Parathyroid adenoma (tissue), 2 donors: Measurements from ENCODE around the gene SBNO2.
"Not testable (repeated sequence)": the region's sequence is repeated elsewhere in the genome, so short reads cannot be mapped to it uniquely, and the experiment has no call there.

ENCODE experiments used
- H2AFZ ChIP-seq: fragments of 300-600 bp; sonication (generic); one replicate; pipeline ENCODE4 v1.7.0; 2017; ENCODE audit warnings: antibody characterized with exemption, mild to moderate bottlenecking
- H3K27ac ChIP-seq: fragments of 300-600 bp; sonication (generic); one replicate; pipeline ENCODE4 v1.7.0; 2017
- H3K27me3 ChIP-seq: fragments of 300-600 bp; sonication (generic); one replicate; pipeline ENCODE4 v1.7.0; 2017; ENCODE audit warnings: low read length; ENCODE audit not compliant: control insufficient read depth, insufficient read depth
- H3K36me3 ChIP-seq: fragments of 300-600 bp; sonication (generic); one replicate; pipeline ENCODE4 v1.7.0; 2017; ENCODE audit warnings: low read length; ENCODE audit not compliant: control insufficient read depth, insufficient read depth
- H3K4me1 ChIP-seq: fragments of 300-600 bp; sonication (generic); one replicate; pipeline ENCODE4 v1.7.0; 2017; ENCODE audit warnings: control low read depth
- H3K4me2 ChIP-seq: fragments of 300-600 bp; sonication (generic); one replicate; pipeline ENCODE4 v1.7.0; 2017; ENCODE audit warnings: low read length
- H3K4me3 ChIP-seq: fragments of 300-600 bp; sonication (generic); one replicate; pipeline ENCODE4 v1.7.0; 2017; ENCODE audit warnings: low read depth, low read length
- H3K79me2 ChIP-seq: fragments of 300-600 bp; sonication (generic); one replicate; pipeline ENCODE4 v1.7.0; 2017; ENCODE audit warnings: control low read depth
- H3K9ac ChIP-seq: fragments of 300-600 bp; sonication (generic); one replicate; pipeline ENCODE4 v1.7.0; 2017; ENCODE audit warnings: mild to moderate bottlenecking
- H3K9me3 ChIP-seq: fragments of 300-600 bp; sonication (generic); one replicate; pipeline ENCODE4 v1.7.0; 2017; ENCODE audit warnings: low read length; ENCODE audit not compliant: control insufficient read depth
- TF ChIP-seq, protein P1 (sequence below): fragments of 300-600 bp; sonication (generic); IDR thresholded peaks from one replicate; pipeline ENCODE4 v1.7.0; 2017; ENCODE audit warnings: antibody characterized with exemption, mild to moderate bottlenecking
- donor health status: primary hyperparathyroidism.

The SBNO2 gene

GRCh38 chr19:1206150-1206863 is 32.2 kb upstream of the SBNO2 start:
- H3K27me3 ChIP-seq, result no peaks in the 10 kb centered on the region
- H3K9ac ChIP-seq, result no peak overlapping the region
- H3K79me2 ChIP-seq, result peaks cover 28% of the 10 kb centered on the region
- peak overlapping the region; percentile 76 for H3K4me3 ChIP-seq
- peak overlapping the region; percentile 5 for H2AFZ ChIP-seq
- H3K9me3 ChIP-seq, result no peaks in the 10 kb centered on the region
- no peaks in the 10 kb centered on the region for H3K36me3 ChIP-seq
- H3K4me1 ChIP-seq, result peaks cover 6% of the 10 kb centered on the region
- peak overlapping the region; percentile 68 for H3K27ac ChIP-seq
- TF ChIP-seq, protein P1, sequence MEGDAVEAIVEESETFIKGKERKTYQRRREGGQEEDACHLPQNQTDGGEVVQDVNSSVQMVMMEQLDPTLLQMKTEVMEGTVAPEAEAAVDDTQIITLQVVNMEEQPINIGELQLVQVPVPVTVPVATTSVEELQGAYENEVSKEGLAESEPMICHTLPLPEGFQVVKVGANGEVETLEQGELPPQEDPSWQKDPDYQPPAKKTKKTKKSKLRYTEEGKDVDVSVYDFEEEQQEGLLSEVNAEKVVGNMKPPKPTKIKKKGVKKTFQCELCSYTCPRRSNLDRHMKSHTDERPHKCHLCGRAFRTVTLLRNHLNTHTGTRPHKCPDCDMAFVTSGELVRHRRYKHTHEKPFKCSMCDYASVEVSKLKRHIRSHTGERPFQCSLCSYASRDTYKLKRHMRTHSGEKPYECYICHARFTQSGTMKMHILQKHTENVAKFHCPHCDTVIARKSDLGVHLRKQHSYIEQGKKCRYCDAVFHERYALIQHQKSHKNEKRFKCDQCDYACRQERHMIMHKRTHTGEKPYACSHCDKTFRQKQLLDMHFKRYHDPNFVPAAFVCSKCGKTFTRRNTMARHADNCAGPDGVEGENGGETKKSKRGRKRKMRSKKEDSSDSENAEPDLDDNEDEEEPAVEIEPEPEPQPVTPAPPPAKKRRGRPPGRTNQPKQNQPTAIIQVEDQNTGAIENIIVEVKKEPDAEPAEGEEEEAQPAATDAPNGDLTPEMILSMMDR, result no peak
- H3K4me2 ChIP-seq, result peak overlapping the region; percentile 98

DNA sequence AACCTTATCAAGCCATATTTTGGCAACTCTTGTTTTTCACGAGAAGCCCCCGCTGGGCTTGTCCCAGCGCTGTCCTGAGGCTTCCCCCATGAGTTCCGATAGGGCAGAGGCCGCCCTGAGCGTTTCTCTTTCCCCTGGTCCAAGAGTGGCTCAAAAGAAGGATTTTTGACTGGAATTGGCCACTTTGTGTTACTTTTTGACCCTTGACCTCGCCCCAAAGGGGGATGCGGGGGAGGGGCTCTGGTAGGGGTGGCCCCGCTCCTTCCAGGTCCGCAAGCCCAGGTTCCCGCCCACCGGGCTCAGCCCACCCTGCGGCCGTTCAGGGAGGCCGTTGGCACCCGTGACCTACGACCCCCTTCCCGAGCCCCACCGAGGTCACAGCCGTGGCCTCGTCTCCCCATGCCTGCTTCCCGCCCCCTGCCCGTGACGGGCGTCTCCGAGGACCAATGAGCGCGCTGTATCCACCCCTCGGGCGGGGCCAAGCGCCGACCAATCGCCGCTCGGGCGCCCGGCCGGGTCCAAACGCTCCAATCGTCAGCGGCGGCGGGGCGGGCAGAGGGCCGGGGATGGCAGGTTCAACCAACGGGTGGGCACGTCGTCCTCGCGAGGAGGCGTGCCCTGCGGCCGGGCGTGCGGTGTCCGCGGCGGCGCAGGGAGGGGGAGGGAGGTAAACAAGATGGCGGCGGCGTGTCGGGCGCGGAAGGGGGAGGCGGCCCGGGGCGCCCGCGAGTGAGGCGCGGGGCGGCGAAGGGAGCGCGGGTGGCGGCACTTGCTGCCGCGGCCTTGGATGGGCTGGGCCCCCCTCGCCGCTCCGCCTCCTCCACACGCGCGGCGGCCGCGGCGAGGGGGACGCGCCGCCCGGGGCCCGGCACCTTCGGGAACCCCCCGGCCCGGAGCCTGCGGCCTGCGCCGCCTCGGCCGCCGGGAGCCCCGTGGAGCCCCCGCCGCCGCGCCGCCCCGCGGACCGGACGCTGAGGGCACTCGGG is 31.3 kb upstream of the SBNO2 start, which contains the start of gene STK11:
TSS of gene STK11 (plus strand) at position 665 of the 986 bp plus-strand sequence. CDS start 1,136 bp downstream, outside the sequence.
- H3K9me3 ChIP-seq, result no peaks in the 10 kb centered on the region
- H3K36me3 ChIP-seq, result no peaks in the 10 kb centered on the region
- H3K79me2 ChIP-seq, result peaks cover 19% of the 10 kb centered on the region
- H3K27ac ChIP-seq, result peak within 1 kb of the TSS; percentile 69
- peak within 1 kb of the TSS; percentile 96 for H2AFZ ChIP-seq
- TF ChIP-seq, protein P1, result no peak
- H3K9ac ChIP-seq, result no peak within 1 kb of the TSS
- no peaks in the 10 kb centered on the region for H3K27me3 ChIP-seq
- H3K4me1 ChIP-seq, result peaks cover 6% of the 10 kb centered on the region
- H3K4me2 ChIP-seq, result peak within 1 kb of the TSS; percentile 98
- peak within 1 kb of the TSS; percentile 76 for H3K4me3 ChIP-seq

DNA sequence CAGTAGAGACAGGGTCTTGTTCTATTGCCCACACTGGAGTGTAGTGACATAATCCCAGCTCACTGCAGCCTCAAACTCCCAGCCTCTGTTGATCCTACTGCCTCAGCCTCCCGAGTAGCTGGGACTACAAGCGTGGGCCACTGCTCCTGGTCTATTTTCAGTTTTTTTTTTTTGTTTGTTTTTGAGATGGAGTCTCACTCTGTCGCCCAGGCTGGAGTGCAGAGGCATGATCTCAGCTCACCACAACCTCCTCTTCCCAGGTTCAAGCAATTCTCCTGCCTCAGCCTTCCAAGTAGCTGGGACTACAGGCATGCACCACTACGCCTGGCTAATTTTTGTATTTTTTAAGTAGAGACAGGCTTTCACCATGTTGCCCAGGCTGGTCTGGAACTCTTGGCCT is 26.5 kb upstream of the SBNO2 start:
- not testable (repeated sequence) for H3K4me2 ChIP-seq, H2AFZ ChIP-seq, H3K79me2 ChIP-seq, H3K9ac ChIP-seq, H3K36me3 ChIP-seq, H3K27ac ChIP-seq, H3K27me3 ChIP-seq, H3K9me3 ChIP-seq, H3K4me1 ChIP-seq, H3K4me3 ChIP-seq

- no peaks in the 10 kb centered on the region for H3K36me3 ChIP-seq
- H3K4me1 ChIP-seq, result no peaks in the 10 kb centered on the region
- no peaks in the 10 kb centered on the region for H3K79me2 ChIP-seq
- H3K4me2 ChIP-seq, result no peak overlapping the region
- no peak overlapping the region for H3K4me3 ChIP-seq
- H3K27ac ChIP-seq, result no peak overlapping the region
- no peak overlapping the region for H2AFZ ChIP-seq
- H3K9ac ChIP-seq, result no peak overlapping the region
- TF ChIP-seq, protein P1, result no peak
- no peaks in the 10 kb centered on the region for H3K9me3 ChIP-seq
- no peaks in the 10 kb centered on the region for H3K27me3 ChIP-seq
Observed at GRCh38 chr19:1199531-1199930, 25.5 kb upstream of the SBNO2 start.

- TF ChIP-seq, protein P1, result no peak
- H3K9ac ChIP-seq, result no peak overlapping the region
- no peak overlapping the region for H3K27ac ChIP-seq
- no peaks in the 10 kb centered on the region for H3K4me1 ChIP-seq
- no peaks in the 10 kb centered on the region for H3K79me2 ChIP-seq
- no peak overlapping the region for H3K4me2 ChIP-seq
- H2AFZ ChIP-seq, result no peak overlapping the region
- no peaks in the 10 kb centered on the region for H3K27me3 ChIP-seq
- H3K36me3 ChIP-seq, result no peaks in the 10 kb centered on the region
- no peaks in the 10 kb centered on the region for H3K9me3 ChIP-seq
- H3K4me3 ChIP-seq, result no peak overlapping the region
Observed at GRCh38 chr19:1189419-1189818, 15.4 kb upstream of the SBNO2 start.
